HG02678 (cell line): ENCODE results near the gene FCGR3B.
"Not testable (repeated sequence)": the region's sequence is repeated elsewhere in the genome, so short reads cannot be mapped to it uniquely, and the experiment has no call there.

Experiments
- ATAC-seq: cut with Tn5 transposase; IDR thresholded peaks from one replicate; pipeline ENCODE4 v1.9.1; 2021; ENCODE audit warnings: mild to moderate bottlenecking, moderate library complexity; ENCODE audit not compliant: unreplicated experiment

Gene FCGR3B

GRCh38 chr1:161631076-161631475 lies at the start of gene FCGR3B:
FCGR3B (minus strand) TSS chr1:161631176; CDS start chr1:161631094, 82 bp downstream.
- ATAC-seq = no peak

DNA sequence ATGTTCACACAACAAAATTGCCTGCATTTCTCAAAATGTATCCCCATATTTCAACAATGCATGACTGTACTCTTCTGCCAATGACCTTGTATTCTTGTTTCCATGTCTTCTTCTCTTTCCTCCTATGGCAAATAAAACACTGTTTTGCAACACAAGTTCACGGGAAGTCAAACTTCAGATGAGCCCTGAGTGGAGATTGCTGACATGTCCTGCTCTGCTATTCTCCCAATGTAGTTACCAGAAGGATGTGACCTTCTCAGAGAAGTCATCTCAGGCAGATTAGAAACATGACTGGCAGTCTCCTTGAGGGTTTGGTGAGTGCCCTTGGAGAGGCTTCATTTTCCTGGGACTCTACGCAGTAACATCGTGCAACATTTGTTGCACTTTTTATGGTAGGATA lies 47.5 kb upstream of the FCGR3B start:
- ATAC-seq = no peak

- ATAC-seq = no peak
Measured at GRCh38 chr1:161676958-161677689, 46.1 kb upstream of the FCGR3B start.

DNA sequence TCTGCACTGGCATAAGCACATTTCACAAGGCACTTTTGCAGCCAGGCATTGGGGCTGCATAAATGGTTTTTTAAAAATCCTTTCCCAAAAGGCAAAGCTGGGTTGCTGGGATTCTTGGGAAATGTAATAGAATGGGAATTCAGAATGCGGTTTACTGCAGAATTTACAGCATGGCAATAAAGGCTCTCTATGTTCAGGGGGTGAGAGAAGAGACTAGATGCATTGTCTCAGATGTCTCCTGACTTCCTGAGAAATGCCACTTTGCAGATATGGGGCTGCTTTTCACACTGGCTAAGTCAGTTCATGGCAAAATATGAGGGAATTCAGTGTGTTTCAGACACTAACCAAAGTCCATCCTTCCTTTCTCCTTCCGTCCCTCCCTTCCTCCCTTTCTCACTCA lies 45.5 kb upstream of the FCGR3B start:
- ATAC-seq = no peak

GRCh38 chr1:161674908-161675307 lies 43.9 kb upstream of the FCGR3B start:
- ATAC-seq = not testable (repeated sequence)

GRCh38 chr1:161674447-161674846 lies 43.5 kb upstream of the FCGR3B start:
- not testable (repeated sequence) for ATAC-seq

DNA sequence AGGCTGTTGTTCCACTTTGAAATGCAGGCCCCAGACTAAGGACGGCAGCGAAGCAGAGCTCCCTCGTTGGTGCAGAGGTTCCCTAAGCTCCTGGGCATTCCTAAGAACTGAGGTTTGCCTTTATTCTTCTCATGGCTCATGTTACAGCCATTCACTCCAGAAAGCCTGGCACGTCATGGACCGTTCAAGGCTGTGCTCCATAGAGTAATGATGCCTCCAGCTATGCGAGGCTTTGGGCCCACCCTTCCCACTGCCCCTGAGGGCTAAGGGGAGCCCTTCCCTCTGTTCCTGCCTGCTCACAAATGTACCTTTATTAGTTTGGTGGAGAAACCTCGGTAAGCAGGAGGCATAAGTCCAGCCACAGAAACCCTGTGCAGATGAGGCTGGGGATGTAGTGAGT lies 42.5 kb upstream of the FCGR3B start:
- ATAC-seq = not testable (repeated sequence)

GRCh38 chr1:161671045-161672020 lies 40.4 kb upstream of the FCGR3B start:
- ATAC-seq = not testable (repeated sequence)

GRCh38 chr1:161664689-161665088 lies 33.7 kb upstream of the FCGR3B start:
- not testable (repeated sequence) for ATAC-seq

DNA sequence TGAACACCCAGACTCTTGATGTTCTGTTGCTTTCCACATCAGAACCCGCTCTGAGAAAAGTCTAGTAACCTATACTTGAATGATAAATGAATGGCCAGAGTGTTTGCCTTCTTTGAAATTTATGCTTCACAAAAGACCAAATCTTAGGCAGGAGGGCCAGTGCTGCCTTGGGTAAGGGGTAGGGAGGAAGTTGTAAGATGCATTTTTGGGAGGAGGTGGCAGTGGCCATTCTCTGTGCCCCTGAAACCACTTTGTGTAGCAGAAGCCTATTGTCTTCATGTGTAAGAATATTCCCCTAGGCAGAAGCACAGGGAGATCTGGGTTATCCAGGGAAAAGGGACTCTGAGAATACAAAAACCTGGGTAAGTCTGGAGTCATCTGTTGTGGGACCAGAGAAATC lies 32.6 kb upstream of the FCGR3B start:
- not testable (repeated sequence) for ATAC-seq

DNA sequence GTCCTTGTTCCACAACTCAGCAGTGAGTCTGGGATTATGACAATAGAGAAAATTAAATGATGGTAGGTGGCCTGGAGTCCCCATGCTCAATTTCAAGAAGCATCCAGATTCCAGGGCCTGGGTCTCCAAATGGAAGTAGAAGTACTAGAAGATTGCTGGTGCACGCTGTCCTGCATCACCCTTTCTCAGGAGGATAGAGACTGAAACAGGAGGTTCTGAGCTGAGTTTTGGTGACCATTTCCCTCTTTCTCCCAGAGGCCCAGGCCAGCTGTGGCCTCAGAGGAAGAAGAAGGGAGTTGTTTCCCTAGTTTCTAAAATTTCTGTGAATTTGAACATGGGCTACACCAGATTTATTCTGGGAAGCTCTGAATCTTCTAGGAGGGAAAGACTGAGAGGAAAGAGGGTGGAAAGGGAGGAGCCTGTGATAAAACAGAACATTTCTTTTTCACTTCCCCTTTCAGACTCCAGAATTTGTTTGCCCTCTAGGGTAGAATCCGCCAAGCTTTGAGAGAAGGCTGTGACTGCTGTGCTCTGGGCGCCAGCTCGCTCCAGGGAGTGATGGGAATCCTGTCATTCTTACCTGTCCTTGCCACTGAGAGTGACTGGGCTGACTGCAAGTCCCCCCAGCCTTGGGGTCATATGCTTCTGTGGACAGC lies 31.8 kb upstream of the FCGR3B start, which contains the start of gene FCGR2B:
Gene FCGR2B (plus strand): TSS at position 460 of the 656 bp plus-strand sequence. CDS start 99 bp downstream, at position 559.
- ATAC-seq = peak; percentile 73

DNA sequence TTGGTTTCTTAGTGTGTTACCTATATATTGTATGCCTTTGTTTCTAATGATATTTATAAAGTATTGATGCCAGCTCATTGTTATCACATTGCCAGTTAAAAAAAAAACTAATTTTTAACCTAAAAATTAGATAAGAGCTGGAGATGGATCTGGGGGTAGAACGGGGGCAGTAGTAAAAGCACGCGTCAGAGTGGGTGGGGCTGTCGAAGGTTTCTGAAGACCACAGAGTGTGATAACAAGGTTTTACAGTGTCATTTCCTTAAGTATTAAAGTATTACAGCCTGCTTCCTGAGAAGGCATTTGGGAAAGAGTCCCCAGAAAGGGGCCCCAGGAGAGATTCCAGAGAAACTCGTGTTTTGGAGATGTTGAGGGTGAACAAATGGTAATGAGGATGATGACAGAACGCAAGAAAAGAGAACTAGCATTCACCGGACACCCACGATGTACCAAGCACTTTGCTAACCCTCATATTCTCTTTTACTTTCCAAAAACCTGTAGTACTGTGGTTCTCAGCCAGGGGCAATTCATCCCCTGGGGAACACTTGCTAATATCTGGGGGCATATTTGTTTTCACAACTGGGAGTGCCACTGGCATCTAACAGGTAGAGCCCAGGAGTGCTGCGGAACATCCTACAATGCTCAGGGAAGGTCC lies 30.8 kb upstream of the FCGR3B start:
- not testable (repeated sequence) for ATAC-seq

DNA sequence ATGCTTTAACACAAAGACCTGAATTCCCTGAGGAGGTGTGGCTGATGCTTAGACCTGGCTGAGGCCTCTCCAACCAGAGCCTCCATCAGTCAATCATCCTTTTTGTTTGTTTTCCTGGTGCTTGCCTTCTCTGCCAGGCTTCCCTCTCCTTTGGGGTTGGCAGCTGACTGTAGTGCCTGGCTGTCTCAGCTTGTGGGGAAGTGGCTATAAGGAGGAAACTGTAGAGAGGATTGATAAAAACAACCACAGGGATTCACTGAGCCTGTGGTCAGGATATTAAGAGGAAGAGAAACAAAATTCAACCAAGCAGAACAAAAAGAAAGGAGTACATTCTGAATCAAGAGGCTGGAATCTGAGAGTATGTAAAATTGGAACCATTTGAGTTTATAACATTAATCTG lies 27.5 kb upstream of the FCGR3B start:
- ATAC-seq = not testable (repeated sequence)

DNA sequence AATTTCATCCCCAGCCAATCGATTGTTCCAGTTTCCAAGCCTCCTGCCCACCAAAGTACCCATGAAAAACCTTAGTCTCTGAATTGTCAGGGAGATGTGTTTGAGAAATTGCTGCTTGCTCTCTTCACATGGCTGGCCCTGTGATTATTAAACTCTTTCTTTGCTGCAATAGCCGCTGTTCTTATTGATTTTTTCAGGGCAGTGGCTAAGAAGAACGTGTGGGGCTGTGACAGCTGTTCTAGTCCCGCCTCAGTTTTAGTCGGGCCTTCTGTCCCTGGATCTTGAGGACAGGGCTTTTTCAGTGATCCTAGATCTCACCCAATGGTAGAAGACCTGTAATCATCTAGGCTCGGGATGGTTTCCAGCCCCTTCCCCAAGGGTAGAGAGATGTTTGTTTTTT lies 23.0 kb upstream of the FCGR3B start:
- not testable (repeated sequence) for ATAC-seq

- ATAC-seq = not testable (repeated sequence)
Measured at GRCh38 chr1:161653541-161653940, 22.6 kb upstream of the FCGR3B start.

DNA sequence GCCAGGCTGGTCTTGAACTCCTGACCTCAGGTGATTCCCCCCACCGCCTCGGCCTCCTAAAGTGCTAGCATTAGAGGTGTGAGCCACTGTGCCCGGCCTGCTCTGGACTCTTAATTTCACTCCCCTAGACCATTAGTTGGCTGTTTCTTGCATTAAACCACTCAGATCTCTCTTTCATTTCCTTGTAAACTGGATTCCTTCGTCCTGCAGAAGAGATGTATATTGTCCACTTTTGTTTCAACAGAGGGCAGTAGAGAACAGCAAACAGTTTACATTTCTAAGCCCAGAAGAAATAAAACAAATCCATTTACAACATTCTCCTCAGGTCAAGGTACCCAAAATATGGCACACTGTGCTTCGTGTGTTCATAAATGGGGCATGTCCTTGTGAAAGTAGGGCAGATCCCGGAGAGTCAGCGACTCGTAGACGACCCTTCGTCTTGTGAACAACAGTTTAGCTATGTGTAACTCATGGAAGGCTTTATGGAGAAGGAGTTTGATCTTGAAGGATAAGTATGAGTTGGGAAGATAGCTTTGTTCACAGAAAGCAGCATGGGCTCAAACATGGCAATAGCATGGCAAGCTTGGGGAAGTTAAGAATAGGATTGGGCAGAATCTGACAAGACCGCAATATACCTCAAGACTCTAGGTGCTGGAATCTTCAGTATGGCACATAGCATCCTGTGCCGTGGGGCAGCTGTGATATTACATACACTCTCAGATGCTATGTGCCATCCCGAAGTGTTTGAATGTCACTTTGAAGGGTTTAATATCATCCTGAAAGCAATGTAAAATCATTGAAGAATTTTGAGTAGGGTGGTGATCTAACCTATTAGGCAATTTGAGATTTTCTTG lies 16.8 kb upstream of the FCGR3B start:
- not testable (repeated sequence) for ATAC-seq

GRCh38 chr1:161644855-161645254 lies 13.9 kb upstream of the FCGR3B start:
- not testable (repeated sequence) for ATAC-seq

GRCh38 chr1:161643481-161644208 lies 12.7 kb upstream of the FCGR3B start:
- not testable (repeated sequence) for ATAC-seq

GRCh38 chr1:161642697-161643096 lies 11.7 kb upstream of the FCGR3B start:
- ATAC-seq = not testable (repeated sequence)
